Stimulated activated CD4-positive, alpha-beta T cell treated with anti-CD3 and anti-CD28 coated beads, TNF-alpha, amount 100 ng/mL, for 4 hours (primary cell): ENCODE measurements around the gene NUDT2.
"Not testable (repeated sequence)": the region's sequence is repeated elsewhere in the genome, so short reads cannot be mapped to it uniquely, and the experiment has no call there.

Source experiments
- DNase-seq, 3 experiments: peaks; one replicate each; pipeline ENCODE4 v3.0.0-alpha.2; 2020; ENCODE audit warnings: low read depth in 3 of 3

NUDT2 gene

GRCh38 chr9:34335376-34335775, 6.0 kb downstream of the NUDT2 start:
- no peak for DNase-seq

GRCh38 chr9:34337403-34337802, 8.0 kb downstream of the NUDT2 start:
- no peak for DNase-seq

- DNase-seq, result not testable (repeated sequence)
Measured at GRCh38 chr9:34338079-34338478, 8.7 kb downstream of the NUDT2 start.

GRCh38 chr9:34338665-34339385, 9.5 kb downstream of the NUDT2 start:
- no peak for DNase-seq

GRCh38 chr9:34341659-34342295, 12.4 kb downstream of the NUDT2 start:
- no peak for DNase-seq

- no peak for DNase-seq
Measured at GRCh38 chr9:34343090-34343489, 13.7 kb downstream of the NUDT2 start.

- no peak for DNase-seq
Measured at GRCh38 chr9:34343605-34344004, 14.2 kb downstream of the NUDT2 start.

GRCh38 chr9:34346873-34347799, 17.8 kb downstream of the NUDT2 start:
- no peak for DNase-seq

GRCh38 chr9:34347800-34348158, 18.4 kb downstream of the NUDT2 start:
- DNase-seq, result no peak

- DNase-seq, result no peak
Measured at GRCh38 chr9:34349324-34349723, 20.0 kb downstream of the NUDT2 start.

- DNase-seq, result not testable (repeated sequence)
Measured at GRCh38 chr9:34352122-34352652, 22.8 kb downstream of the NUDT2 start.

GRCh38 chr9:34352957-34353356, 23.6 kb downstream of the NUDT2 start:
- not testable (repeated sequence) for DNase-seq

- no peak for DNase-seq
Measured at GRCh38 chr9:34362614-34363214, 33.3 kb downstream of the NUDT2 start.

GRCh38 chr9:34363619-34364351, 34.4 kb downstream of the NUDT2 start:
- no peak for DNase-seq

- no peak for DNase-seq
Measured at GRCh38 chr9:34365282-34365681, 35.9 kb downstream of the NUDT2 start.

- DNase-seq, result no peak
Measured at GRCh38 chr9:34366365-34366764, 37.0 kb downstream of the NUDT2 start.

GRCh38 chr9:34367751-34368410, 38.5 kb downstream of the NUDT2 start:
- not testable (repeated sequence) for DNase-seq

- DNase-seq, result not testable (repeated sequence)
Measured at GRCh38 chr9:34368796-34369195, 39.4 kb downstream of the NUDT2 start.

GRCh38 chr9:34369636-34370035, 40.3 kb downstream of the NUDT2 start:
- DNase-seq, result no peak

GRCh38 chr9:34370335-34370969, 41.1 kb downstream of the NUDT2 start:
- no peak for DNase-seq
